ENCODE measurements around the gene CC2D1B.
"Not testable (repeated sequence)": the region's sequence is repeated elsewhere in the genome, so short reads cannot be mapped to it uniquely, and the experiment has no call there.

CC2D1B gene

GRCh38 chr1:52365746-52366516, at the start of gene CC2D1B:
Gene CC2D1B, minus strand, starts transcription at chr1:52366205. Its CDS starts 1,585 bp downstream, at chr1:52364620.
- peak; percentile 99 for DNase-seq (ENCODE audit: low spot score)

- DNase-seq (ENCODE audit: low spot score), result no peak
These were observed 48.9 kb upstream of the CC2D1B start for GRCh38 chr1:52414942-52415341.

- no peak for DNase-seq (ENCODE audit: low spot score)
These were observed 47.5 kb upstream of the CC2D1B start for GRCh38 chr1:52413410-52413989.

- DNase-seq (ENCODE audit: low spot score), result no peak
These were observed 39.0 kb upstream of the CC2D1B start for GRCh38 chr1:52404975-52405338.

- peak; percentile 98 for DNase-seq (ENCODE audit: low spot score)
These were observed 38.3 kb upstream of the CC2D1B start, which contains the start of the genes ORC1 and PRPF38A for GRCh38 chr1:52404116-52404974. Gene ORC1, minus strand, starts transcription at chr1:52404423. Its CDS starts 2,200 bp downstream, at chr1:52402223. Gene PRPF38A, plus strand, starts transcription at chr1:52404602. Its CDS starts 148 bp downstream, at chr1:52404750.

GRCh38 chr1:52403566-52404115, 37.6 kb upstream of the CC2D1B start:
- DNase-seq (ENCODE audit: low spot score), result peak; percentile 81

GRCh38 chr1:52402860-52403240, 36.8 kb upstream of the CC2D1B start:
- DNase-seq (ENCODE audit: low spot score), result peak; percentile 58

- no peak for DNase-seq (ENCODE audit: low spot score)
These were observed 34.1 kb upstream of the CC2D1B start for GRCh38 chr1:52400131-52400530.

- DNase-seq (ENCODE audit: low spot score), result no peak
These were observed 33.6 kb upstream of the CC2D1B start for GRCh38 chr1:52399629-52400028.

- DNase-seq (ENCODE audit: low spot score), result no peak
These were observed 27.2 kb upstream of the CC2D1B start for GRCh38 chr1:52393174-52393573.

- DNase-seq (ENCODE audit: low spot score), result no peak
These were observed 20.5 kb upstream of the CC2D1B start for GRCh38 chr1:52386458-52386857.

- no peak for DNase-seq (ENCODE audit: low spot score)
These were observed 19.4 kb upstream of the CC2D1B start for GRCh38 chr1:52385376-52385775.

- DNase-seq (ENCODE audit: low spot score), result not testable (repeated sequence)
These were observed 3.8 kb upstream of the CC2D1B start for GRCh38 chr1:52369851-52370250.

- peak; percentile 68 for DNase-seq (ENCODE audit: low spot score)
These were observed 2.6 kb upstream of the CC2D1B start for GRCh38 chr1:52368383-52369172.

GRCh38 chr1:52367272-52367671, 1.3 kb upstream of the CC2D1B start:
- DNase-seq (ENCODE audit: low spot score), result no peak

- no peak for DNase-seq (ENCODE audit: low spot score)
These were observed 467 bp upstream of the CC2D1B start for GRCh38 chr1:52366517-52366827.

- DNase-seq (ENCODE audit: low spot score), result peak; percentile 71
These were observed 797 bp downstream of the CC2D1B start for GRCh38 chr1:52365071-52365745.

GRCh38 chr1:52364235-52364839, 1.7 kb downstream of the CC2D1B start:
- DNase-seq (ENCODE audit: low spot score), result no peak

GRCh38 chr1:52360595-52360968, 5.4 kb downstream of the CC2D1B start:
- no peak for DNase-seq (ENCODE audit: low spot score)

- no peak for DNase-seq (ENCODE audit: low spot score)
These were observed 6.1 kb downstream of the CC2D1B start for GRCh38 chr1:52359676-52360594.
